GM12891 (cell line): Measurements from ENCODE around the gene FEN1.

ENCODE experiments used
- POLR2A ChIP-seq: IDR thresholded peaks from 2 replicates; pipeline ENCODE4 v1.6.1; 2011; ENCODE audit warnings: low read depth, low read length, control low read depth
- POLR2AphosphoS5 ChIP-seq: IDR thresholded peaks from 2 replicates; pipeline ENCODE4 v1.6.1; 2011; ENCODE audit warnings: low read depth, low read length, control low read depth
- TAF1 ChIP-seq: IDR thresholded peaks from 2 replicates; pipeline ENCODE4 v1.6.1; 2011; ENCODE audit warnings: low read depth, low read length, control low read depth

GRCh38 chr11:61842528-61842820 lies 49.8 kb downstream of the FEN1 start:
- no peak for TF ChIP-seq POLR2A
- TF ChIP-seq POLR2AphosphoS5 = no peak
- no peak for TF ChIP-seq TAF1
